Panc1 (cell line): ENCODE measurements around the gene SLIT2. TPM values are rescaled to one million over a fixed set of nuclear protein-coding genes. Genes with fewer than 3 reads are reported as not detected.

Experiments used
- ATAC-seq: fragments of 200-7000 bp; cut with Tn5 transposase; 2 replicates; pipeline ENCODE4 v1.9.1; 2020; ENCODE audit warnings: mild to moderate bottlenecking, moderate library complexity
- BruUV-seq: library from RNA; stranded (reverse); fragments of 400-500 nt; replicated peaks from 2 replicates; lab custom pipeline; 2021; lab: Mats Ljungman, UMichigan
- CTCF ChIA-PET: fragments of 300-600 bp; sonication (Branson Sonifier 250); formaldehyde crosslinking; loops from one replicate; lab custom pipeline; 2022; ENCODE audit warnings: antibody characterized with exemption; lab: Charles Lee
- POLR2A ChIA-PET: fragments of 300-600 bp; sonication (Branson Sonifier 250); formaldehyde crosslinking; loops from one replicate; lab custom pipeline; 2022; ENCODE audit warnings: antibody characterized with exemption; lab: Charles Lee
- DNase-seq: peaks from one replicate; pipeline ENCODE4 v3.0.0-alpha.2; 2010; ENCODE audit warnings: low read depth, low spot score
- H3K27ac ChIP-seq: 2 replicates; pipeline ENCODE4 v1.5.1; 2011; ENCODE audit warnings: mild to moderate bottlenecking, low read length, inconsistent platforms
- H3K27me3 ChIP-seq: fragments of 200-500 bp; sonication (Bioruptor generic); 2 replicates; pipeline ENCODE4 v1.6.0; 2014; ENCODE audit warnings: low read length, inconsistent platforms; ENCODE audit not compliant: control insufficient read depth, insufficient read depth
- H3K36me3 ChIP-seq: fragments of 200-500 bp; sonication (Bioruptor generic); 2 replicates; pipeline ENCODE4 v1.5.1; 2014; ENCODE audit warnings: inconsistent platforms, mild to moderate bottlenecking, low read length, moderate library complexity; ENCODE audit not compliant: control insufficient read depth, insufficient read depth
- H3K4me1 ChIP-seq: 2 replicates; pipeline ENCODE4 v1.5.1; 2011; ENCODE audit warnings: inconsistent platforms, mild to moderate bottlenecking, low read length, moderate library complexity; ENCODE audit not compliant: control insufficient read depth, insufficient read depth
- H3K4me3 ChIP-seq, 2 experiments: 2 replicates each; pipeline ENCODE4 v1.5.1; 2011 to 2012; ENCODE audit warnings: low read depth in 2 of 2, low read length in 2 of 2, mild to moderate bottlenecking in 2 of 2, inconsistent platforms in 1 of 2, moderate library complexity in 1 of 2
- H3K9me3 ChIP-seq: fragments of 200-500 bp; sonication (Bioruptor generic); 2 replicates; pipeline ENCODE4 v1.5.1; 2014; ENCODE audit warnings: low read depth, mild to moderate bottlenecking, inconsistent platforms, low read length, moderate library complexity; ENCODE audit not compliant: control insufficient read depth, insufficient read depth
- POLR2AphosphoS5 ChIP-seq: IDR thresholded peaks from 2 replicates; pipeline ENCODE4 v1.6.1; 2012; ENCODE audit warnings: mild to moderate bottlenecking, low read depth, low read length, moderate library complexity
- SIN3A ChIP-seq: IDR thresholded peaks from 2 replicates; pipeline ENCODE4 v1.6.1; 2012; ENCODE audit warnings: low read depth, mild to moderate bottlenecking, low read length, moderate library complexity, borderline replicate concordance; ENCODE audit not compliant: insufficient read depth
- TCF7L2 ChIP-seq: IDR thresholded peaks from 2 replicates; pipeline ENCODE4 v1.6.1; 2011; ENCODE audit warnings: mild to moderate bottlenecking, low read depth, low read length, inconsistent platforms
- in situ Hi-C: cut with HindIII; loops from 2 replicates; pipeline ENCODE4 v1.10.0; 2016; ENCODE audit warnings: low sequenced_read_pairs, low pct_unique_long_range_greater_than_20kb
- intact Hi-C: fragments of 100-400 bp; cut with micrococcal nuclease; formaldehyde crosslinking; loops from one replicate; pipeline ENCODE4 v1.10.0; 2022; ENCODE audit not compliant: unreplicated experiment
- total RNA-seq: library from RNA; stranded (reverse); gene quantifications from one replicate; pipeline ENCODE4 v1.2.1, GENCODE V29; 2021; ENCODE audit not compliant: unreplicated experiment
- TF ChIP-seq, protein P1 (sequence below): fragments of 450-650 bp; IDR thresholded peaks from 2 replicates; pipeline ENCODE4 v1.5.1; 2017; ENCODE audit warnings: mild to moderate bottlenecking
- TF ChIP-seq, protein P2 (sequence below), 2 experiments: IDR thresholded peaks; 2 replicates each; pipeline ENCODE4 v1.6.1; 2011 to 2012; ENCODE audit warnings: low read depth in 2 of 2, control low read depth in 1 of 2, low read length in 1 of 2, mild to moderate bottlenecking in 1 of 2, moderate library complexity in 1 of 2; ENCODE audit not compliant: insufficient read depth in 1 of 2

The SLIT2 gene
- total RNA-seq, 1 experiment from 2014 or later = 0.28 TPM

DNA sequence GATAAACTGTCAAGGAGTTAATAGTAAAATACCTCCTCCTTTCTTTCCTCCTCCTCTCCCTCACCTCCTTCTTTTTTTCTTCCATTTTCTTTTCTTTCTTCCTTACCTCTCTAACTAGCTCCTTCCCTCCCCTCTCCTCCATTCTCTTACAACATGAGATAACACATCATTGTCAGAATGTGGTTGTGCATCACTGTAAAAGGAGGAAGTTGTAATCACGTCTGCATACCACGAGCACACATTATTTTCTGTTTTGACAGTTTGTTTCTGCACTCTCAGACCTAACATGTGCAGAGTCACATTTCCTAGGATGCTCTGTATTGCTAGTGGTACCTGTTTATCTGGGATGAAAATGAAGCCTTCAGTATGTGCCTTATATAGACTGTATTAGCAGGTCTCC is 9.1 kb downstream of the SLIT2 start:
- no peaks in the 10 kb centered on the region for H3K4me1 ChIP-seq
- ChIA-PET POLR2A (no interaction called here), CTCF (no interaction called here)
- intact Hi-C loops (no loop called here), in situ Hi-C loops (no loop called here)
- H3K36me3 ChIP-seq = no peaks in the 10 kb centered on the region
- H3K27ac ChIP-seq = no peak overlapping the region
- no peak overlapping the region for H3K4me3 ChIP-seq
- TF ChIP-seq, protein P1, sequence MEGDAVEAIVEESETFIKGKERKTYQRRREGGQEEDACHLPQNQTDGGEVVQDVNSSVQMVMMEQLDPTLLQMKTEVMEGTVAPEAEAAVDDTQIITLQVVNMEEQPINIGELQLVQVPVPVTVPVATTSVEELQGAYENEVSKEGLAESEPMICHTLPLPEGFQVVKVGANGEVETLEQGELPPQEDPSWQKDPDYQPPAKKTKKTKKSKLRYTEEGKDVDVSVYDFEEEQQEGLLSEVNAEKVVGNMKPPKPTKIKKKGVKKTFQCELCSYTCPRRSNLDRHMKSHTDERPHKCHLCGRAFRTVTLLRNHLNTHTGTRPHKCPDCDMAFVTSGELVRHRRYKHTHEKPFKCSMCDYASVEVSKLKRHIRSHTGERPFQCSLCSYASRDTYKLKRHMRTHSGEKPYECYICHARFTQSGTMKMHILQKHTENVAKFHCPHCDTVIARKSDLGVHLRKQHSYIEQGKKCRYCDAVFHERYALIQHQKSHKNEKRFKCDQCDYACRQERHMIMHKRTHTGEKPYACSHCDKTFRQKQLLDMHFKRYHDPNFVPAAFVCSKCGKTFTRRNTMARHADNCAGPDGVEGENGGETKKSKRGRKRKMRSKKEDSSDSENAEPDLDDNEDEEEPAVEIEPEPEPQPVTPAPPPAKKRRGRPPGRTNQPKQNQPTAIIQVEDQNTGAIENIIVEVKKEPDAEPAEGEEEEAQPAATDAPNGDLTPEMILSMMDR = no peak
- H3K9me3 ChIP-seq = no peaks in the 10 kb centered on the region
- H3K27me3 ChIP-seq = no peaks in the 10 kb centered on the region
- ATAC-seq (no peak), DNase-seq (no peak)
- no TSS peak for BruUV-seq

DNA sequence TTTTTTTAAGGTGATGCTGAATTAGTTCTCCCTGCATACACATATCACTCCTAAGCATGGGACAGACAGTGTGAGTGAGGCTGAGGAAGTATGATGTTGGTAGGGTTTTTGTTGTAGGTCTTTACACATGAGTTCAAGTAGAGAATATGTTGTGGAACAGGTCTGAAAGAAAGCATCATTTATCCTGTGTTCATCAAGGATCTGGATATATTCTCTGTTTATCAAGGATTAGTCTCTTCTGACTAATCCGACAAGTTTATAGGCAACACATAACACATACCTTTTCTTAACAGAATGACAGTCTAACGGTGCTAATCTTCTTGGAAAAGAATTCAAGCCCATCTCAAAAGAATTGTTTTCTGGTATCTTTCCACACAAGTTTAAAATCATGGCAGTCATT is 10.5 kb downstream of the SLIT2 start:
- Histone ChIP-seq H3K36me3 (no peaks in the 10 kb centered on the region), H3K27ac (no peak overlapping the region), H3K9me3 (no peaks in the 10 kb centered on the region), H3K4me1 (no peaks in the 10 kb centered on the region), H3K4me3 (no peak overlapping the region), H3K27me3 (no peaks in the 10 kb centered on the region)
- in situ Hi-C loops (no loop called here), intact Hi-C loops (no loop called here)
- no TSS peak for BruUV-seq
- ATAC-seq = no peak
- ChIA-PET CTCF (no interaction called here), POLR2A (no interaction called here)
- DNase-seq = no peak
- TF ChIP-seq, protein P2, sequence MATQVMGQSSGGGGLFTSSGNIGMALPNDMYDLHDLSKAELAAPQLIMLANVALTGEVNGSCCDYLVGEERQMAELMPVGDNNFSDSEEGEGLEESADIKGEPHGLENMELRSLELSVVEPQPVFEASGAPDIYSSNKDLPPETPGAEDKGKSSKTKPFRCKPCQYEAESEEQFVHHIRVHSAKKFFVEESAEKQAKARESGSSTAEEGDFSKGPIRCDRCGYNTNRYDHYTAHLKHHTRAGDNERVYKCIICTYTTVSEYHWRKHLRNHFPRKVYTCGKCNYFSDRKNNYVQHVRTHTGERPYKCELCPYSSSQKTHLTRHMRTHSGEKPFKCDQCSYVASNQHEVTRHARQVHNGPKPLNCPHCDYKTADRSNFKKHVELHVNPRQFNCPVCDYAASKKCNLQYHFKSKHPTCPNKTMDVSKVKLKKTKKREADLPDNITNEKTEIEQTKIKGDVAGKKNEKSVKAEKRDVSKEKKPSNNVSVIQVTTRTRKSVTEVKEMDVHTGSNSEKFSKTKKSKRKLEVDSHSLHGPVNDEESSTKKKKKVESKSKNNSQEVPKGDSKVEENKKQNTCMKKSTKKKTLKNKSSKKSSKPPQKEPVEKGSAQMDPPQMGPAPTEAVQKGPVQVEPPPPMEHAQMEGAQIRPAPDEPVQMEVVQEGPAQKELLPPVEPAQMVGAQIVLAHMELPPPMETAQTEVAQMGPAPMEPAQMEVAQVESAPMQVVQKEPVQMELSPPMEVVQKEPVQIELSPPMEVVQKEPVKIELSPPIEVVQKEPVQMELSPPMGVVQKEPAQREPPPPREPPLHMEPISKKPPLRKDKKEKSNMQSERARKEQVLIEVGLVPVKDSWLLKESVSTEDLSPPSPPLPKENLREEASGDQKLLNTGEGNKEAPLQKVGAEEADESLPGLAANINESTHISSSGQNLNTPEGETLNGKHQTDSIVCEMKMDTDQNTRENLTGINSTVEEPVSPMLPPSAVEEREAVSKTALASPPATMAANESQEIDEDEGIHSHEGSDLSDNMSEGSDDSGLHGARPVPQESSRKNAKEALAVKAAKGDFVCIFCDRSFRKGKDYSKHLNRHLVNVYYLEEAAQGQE (IDR thresholded peaks at IDR 0.05; ENCODE audit: insufficient read depth in 1 of 2, low read depth in 2 of 2, low read length in 1 of 2) = no peak
- TF ChIP-seq, protein P1 = no peak

DNA sequence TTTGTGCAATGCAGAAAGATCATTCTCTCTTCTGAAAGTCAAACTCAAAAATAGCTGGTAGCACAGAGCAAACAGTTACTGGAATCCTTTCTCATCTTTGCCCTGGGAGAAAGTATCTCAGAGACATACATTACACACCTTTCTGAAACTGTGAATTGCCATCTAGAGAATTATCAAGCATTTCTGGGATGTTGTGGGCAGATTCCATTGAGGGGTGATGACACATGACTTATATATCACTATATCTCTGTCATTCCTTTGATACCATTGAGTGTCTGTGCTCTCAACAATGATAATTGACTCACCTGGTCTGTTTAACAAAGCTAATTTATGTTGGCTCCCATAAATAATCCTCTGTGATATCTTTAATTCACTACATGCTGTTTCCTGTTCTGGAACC is 13.0 kb downstream of the SLIT2 start:
- in situ Hi-C loops (no loop called here), intact Hi-C loops (no loop called here)
- ChIA-PET POLR2A (no interaction called here), CTCF (no interaction called here)
- ATAC-seq (no peak), DNase-seq (no peak)
- Histone ChIP-seq H3K4me3 (no peak overlapping the region), H3K27me3 (no peaks in the 10 kb centered on the region), H3K27ac (no peak overlapping the region), H3K4me1 (no peaks in the 10 kb centered on the region), H3K36me3 (no peaks in the 10 kb centered on the region), H3K9me3 (no peaks in the 10 kb centered on the region)
- no TSS peak for BruUV-seq
- TF ChIP-seq, protein P2 (IDR thresholded peaks at IDR 0.05; ENCODE audit: insufficient read depth in 1 of 2, low read depth in 2 of 2, low read length in 1 of 2) = no peak
- TF ChIP-seq SIN3A (no peak), POLR2AphosphoS5 (no peak), TCF7L2 (no peak)
- TF ChIP-seq, protein P1 = no peak
